ENCODE measurements around the gene GLDC.
"Not testable (repeated sequence)": the region's sequence is repeated elsewhere in the genome, so short reads cannot be mapped to it uniquely, and the experiment has no call there.

Gene GLDC

DNA sequence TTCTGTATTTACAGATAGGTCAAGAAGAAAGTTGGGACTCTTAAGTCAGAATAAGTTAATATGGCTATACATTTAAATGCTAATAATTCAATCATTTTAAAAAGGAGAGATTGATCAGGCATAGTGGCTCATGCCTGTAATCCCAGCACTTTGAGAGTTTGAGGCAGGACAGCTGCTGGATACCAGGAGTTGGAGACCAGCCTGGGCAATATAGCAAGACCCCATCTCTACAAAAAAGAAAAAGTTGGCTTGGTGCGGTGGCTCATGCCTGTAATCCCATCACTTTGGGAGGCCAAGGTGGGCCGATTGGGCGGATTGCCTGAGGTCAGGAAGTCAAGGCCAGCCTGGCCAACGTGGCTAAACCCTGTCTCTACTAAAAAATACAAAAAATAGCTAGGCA is 15.0 kb upstream of the GLDC start:
- DNase-seq, result no peak

DNA sequence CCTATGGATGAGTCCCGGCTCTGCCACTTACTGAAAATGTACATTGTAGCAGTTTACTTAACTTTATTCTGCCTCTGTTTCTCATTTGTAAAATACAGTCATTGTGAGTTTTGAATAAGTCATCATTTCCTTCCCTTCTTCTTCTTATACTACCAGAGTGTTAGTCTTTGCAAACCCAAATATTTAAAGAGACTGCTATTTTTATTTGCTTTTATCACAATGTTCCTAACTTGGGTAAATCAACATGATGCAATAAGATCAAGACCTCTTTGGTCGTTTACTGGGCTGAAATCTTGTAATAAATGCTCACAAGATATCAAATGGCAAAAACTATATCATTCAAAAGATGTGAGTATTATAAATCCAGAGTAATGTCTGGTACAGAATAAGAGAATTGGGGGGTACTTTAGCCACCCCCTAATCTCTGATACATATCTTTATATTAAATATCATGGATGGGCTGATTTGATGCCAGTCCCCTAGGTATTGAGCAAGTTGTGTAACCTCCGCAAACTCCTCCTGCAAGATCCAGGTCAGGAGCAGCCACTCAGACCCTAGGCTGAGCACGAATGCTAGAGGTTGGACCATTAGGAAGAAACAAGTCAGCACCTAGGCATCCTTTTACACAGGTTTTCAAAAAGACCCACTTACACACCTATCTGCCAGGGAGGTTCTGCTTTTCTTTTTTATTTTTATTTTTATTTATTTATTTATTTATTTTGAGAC is 13.3 kb upstream of the GLDC start:
- DNase-seq, result no peak

DNA sequence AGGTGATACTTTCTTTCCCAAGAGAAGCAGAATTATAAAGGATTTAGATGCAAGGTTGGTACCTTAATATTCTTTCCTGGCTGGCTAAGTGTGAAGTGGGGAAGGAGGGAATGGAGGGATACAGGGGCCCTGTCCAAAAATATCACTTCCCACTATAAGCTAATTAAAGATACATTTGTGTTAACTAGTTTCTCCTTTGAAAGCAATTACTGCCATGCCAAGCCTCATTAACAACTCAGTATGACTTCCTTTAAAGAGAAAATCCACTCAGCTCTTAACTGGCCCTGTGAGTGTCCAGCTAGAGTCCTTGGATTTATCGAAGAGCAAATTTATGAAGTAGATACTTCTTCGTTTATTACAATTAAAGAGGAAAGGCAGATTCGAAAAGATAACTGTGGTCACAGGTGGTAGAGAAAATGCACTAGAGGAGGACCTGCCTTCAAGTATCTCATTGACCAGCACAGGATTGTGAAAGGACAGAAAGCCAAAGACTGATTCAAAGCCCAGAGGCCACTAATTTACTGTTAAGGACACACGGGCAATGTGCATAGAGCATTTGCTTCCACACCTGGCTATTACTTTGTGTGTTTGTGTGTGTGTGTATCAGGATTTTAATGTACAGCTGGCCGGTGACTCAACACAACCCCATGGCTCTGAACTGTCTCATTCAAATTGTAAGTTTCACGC is 11.2 kb upstream of the GLDC start:
- no peak for DNase-seq

DNA sequence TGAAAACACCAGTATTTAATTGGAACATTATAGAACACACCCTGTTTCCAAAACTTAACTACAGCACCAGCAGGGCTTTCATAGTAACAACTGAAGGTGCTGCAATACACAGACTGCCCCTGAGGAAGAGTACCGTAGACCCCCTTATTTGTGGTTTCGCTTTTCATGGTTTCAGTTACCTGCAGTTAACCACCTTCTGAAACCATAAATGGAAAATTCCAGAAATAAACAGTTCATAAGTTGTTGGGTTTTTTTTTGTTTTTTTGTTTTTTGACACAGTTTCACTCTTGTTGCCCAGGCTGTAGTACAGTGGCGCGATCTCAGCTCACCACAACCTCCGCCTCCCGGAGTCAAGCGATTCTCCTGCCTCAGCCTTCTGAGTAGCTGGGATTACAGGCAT is 9.5 kb upstream of the GLDC start:
- no peak for DNase-seq

DNA sequence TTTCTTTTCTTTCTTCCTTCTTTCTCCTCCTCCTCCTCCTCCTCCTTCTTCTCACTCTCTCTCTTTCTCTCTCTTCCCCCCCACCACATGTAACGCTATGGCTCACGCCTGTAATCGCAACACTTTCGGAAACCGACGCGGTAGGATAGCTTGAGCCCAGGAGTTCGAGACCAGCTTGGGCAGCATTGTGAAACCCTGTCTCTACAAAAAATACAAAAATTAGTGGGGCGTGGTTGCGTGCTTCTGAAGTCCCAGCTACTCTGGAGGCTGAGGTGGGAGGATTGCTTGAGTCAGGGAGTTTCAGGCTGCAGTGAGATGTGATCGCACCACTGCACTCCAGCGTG is 736 bp upstream of the GLDC start:
- DNase-seq, result no peak

DNA sequence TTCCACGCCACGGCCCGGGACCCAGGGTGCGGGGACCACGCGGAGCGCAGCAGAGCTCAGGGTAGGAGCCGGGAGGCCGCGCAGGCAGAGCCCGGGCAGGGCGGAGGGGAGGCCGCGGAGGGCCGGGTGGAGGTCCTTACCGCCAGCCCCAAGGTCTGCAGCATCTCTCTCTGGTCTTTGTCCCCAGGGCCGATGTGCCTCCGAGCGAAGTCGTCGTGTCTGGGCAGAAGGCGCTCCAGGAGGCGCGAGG is 499 bp downstream of the GLDC start:
- DNase-seq, result not testable (repeated sequence)

DNA sequence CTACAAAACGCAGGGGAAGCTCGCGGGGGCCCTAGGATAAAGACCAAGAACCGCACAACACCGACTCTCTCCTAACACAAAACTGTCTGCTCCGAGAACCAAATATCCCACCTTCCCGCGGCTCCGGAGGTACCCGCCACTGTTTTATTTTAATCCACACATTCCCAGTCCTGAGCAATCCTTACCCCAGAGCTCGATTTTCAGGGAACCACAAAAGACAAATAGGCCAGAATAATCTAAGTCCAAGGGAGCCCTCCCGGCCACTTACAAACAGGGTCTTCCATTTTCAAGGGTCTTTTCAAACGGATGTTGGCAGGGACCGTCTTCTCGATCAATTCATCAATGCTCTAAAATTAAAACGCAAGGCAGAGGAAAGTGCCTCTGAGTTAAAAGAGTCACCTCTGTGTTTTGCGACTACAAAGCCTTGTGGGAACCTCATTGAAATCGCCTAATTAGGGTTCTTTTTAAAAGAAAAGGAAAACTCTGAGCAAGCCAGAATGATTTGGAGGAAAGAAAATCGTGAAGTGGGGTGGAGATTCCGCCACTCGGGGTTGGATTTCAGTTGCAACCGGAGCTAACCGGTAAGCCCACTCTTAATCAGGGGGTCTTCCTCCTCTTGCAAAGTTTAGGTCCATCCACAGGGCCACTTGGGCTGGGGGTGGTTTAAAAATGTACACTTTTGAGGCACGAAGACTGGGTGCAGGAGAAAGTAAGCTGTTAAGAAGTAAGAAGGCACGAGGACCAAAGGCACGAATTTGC is 1.0 kb downstream of the GLDC start:
- no peak for DNase-seq

DNA sequence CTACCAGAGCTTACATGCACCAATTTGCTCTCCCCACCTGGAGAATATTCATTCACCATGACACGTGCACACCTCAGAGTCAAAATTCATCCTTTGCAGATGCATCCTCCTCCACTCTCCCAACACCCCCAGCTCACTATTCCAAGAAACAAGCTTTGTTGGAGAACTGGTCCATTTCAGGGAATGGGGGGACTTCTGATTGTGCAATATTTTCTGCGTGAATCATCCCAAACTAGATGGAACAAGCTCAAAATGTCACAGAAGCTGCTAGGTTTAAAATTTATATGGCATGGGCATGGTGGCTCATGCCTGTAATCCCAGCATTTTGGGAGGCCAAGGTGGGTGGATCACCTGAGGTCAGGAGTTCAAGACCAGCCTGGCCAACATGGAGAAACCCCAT is 3.6 kb downstream of the GLDC start:
- no peak for DNase-seq

DNA sequence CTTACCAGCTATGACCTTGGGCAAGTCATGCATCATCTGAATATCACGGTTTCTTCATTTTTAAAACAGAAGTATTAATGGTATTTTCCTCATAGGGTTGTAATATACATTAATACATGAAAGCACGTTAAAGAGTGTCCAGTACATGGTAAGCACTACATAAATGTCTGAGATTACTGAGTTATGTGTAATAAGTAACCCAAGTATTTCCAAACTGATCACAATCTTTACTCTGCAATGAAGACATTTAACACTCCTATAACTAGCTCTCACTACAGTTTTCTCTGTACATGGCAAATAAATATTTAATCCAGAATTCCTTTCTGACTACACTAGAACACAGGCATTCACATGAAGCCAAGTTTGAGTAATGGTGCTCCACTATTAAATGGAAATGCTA is 4.0 kb downstream of the GLDC start:
- DNase-seq, result no peak

DNA sequence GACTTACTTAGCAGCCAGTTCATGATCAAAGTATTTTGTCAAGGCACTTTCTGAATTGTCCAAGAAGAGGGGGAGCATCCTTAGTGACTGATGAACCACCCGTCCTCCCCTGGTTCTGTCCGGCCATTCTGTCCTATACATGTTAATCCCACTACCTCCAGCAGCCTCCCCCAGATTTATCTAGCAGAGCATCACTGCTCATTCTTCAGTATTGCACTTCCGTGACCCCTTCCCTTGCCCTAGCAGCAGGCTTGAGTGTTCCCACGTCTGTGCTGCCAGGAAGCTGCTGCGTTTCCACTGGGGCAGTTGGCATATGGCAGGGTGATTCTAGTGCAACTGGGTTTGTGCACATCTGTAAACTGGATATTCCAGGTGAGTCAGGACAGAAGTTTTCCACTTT is 4.5 kb downstream of the GLDC start:
- no peak for DNase-seq

DNA sequence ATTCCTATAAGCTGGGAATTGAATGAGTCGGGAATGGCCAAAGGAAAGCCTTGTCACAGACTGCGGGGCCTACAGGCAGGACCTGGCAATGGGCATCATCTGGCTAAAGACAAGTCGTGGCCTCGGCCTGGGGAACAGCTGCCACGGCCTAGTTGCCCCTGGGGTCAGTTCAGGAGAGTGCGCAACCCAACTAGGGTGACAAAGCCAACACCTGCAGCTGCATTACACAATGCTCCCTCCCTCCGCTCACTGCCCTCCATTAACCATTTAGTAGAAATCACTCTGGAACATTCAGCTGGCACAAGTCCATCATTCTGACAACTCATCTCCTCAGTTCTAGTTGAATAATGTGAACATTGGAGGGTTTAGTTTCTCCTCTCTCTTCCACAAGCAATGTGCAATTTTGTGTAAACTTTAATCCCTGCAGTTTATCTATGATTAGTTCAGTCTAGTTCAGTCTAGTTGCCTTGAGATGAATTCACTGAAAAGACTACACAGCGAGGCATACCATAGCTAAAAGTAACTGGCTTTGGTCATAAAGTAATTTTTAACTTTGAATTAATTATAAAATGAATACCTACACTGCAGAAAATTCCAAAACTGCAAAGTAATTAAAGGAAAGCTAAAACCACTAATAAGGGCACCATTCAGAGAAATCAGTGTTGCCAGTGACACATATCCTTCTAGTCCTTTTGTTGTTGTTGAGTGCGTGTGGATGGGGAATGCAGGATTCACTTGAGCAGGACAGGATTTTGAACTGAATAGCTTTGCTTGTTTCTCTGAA is 5.1 kb downstream of the GLDC start:
- no peak for DNase-seq

DNA sequence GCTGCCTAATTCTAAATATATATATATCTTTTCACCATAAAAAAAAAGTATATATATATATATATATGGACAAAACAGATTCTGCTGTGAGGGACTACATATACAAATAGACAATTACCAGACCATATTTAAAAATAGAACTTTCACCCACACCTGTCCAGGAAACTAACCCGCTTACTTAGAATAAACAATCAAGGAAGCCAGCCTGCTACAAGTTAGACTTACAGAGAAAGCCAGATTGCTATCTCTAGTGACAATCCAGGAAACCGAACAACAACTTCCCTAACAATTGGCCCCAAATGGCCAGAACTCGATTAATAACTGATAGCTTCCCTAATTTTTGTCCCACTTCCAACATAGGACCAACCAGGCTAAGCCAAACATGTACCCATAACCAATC is 5.9 kb downstream of the GLDC start:
- no peak for DNase-seq

DNA sequence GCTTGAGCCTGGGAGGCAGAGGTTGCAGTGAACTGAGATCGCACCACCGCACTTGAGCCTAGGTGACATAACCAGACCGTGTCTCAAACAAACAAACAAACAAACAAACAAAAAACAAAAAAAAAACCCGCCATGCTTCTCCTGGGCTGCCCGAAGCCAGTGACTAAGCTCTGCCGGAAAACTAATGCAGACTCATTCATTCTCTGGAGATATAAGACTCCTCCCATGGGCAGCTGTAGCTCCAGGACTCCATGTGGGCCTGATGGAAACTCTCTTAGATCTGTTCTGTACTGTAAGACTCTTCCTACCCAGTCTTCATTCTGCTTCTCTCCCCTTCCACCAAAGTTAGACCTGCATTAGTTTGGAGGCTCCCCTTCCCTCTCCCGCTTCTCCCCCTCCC is 11.1 kb downstream of the GLDC start:
- DNase-seq, result no peak

DNA sequence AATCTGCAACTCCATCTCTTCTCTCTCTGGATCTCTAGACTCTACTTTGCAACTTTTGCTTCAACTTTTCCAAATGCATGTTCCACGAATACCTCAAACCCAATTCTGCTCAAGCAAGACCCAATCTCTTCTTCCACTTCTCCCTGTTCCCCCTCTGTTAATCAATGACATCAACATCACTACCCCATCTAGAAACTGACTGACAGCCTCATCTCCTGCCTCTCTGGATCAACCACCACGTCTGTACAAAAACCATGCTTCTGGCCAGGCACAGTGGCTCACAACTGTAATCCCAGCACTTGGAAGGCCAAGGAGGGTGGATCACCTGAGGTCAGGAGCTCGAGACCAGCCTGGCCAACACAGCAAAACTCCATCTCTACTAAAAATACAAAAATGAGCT is 12.2 kb downstream of the GLDC start:
- no peak for DNase-seq

DNA sequence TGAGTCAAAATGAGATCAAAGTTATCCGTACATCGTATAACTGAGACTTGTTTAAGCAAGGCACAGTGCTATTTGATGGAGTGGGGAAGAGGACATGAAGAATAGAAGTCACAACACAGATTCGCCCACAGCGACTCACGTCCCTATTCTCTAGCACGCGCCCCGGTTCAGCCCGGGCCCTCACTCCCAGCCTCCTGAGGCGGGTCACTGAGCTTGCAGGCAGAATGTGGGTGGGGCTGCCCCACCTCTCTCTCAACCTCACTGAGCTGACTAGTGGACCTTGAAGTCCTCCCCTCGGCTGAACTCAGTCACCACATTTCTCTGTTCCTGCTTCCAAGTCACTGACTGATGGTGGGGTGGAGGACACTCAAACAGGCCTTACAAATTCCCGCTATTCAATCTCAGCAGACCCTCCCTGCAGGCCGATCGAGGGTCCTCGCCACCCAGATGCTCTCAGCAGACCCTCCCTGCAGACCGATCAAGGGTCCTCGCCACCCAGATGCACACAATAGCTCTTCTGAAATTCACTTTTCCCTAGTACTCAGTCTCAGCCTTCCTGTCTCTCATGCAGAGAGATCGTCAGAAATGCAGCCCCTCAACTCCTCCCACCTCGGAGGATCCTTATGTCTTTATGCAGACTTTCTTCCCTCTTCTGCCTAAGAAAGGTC is 12.9 kb downstream of the GLDC start:
- no peak for DNase-seq

DNA sequence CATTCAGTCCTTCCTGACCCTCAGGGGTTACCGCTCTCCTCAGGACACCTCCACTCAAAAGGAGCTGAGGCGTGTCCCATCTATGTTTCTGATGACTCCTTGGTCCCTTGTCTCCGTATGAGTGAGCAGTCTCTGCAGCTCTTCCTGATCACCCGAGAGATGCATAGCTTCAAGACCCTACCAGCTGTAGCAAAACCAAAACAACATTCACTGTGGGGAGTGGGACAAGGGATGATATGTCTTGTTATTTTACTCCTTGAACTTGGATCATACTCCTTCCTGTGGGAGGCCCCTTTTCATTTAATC is 14.4 kb downstream of the GLDC start:
- DNase-seq, result no peak

DNA sequence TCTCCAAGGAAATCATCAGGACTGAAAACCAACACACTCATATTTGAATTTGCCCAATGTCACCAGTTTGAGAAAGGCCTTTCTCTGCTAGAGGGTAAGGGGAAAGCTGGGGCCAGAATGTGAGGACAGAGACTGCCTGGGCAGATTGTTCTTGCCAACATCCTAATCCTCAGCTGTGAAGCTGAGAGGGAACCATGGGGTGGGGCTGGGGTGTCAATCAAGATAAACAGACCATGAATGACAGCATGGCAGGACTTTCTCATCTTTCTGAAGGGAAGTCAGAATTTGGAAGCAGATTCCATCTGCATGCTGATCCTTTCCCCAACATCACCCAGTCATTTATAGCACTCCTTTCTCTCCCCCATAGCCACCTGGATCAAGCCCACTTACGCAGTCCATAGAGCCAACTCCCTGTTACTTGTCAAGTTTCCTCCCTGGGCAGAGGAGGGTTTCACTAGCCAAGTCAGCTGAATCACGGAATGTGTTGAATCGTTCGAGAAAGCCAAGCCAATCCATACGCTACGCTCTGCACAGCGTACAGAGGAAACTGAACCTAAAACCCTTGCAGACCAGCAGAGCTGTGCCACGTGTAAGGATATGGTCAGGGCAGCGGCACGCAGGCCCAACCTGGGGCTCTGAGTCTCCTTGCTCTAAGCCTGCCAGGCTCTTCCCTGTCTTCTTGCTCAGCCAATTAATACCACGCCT is 14.9 kb downstream of the GLDC start:
- DNase-seq, result no peak

DNA sequence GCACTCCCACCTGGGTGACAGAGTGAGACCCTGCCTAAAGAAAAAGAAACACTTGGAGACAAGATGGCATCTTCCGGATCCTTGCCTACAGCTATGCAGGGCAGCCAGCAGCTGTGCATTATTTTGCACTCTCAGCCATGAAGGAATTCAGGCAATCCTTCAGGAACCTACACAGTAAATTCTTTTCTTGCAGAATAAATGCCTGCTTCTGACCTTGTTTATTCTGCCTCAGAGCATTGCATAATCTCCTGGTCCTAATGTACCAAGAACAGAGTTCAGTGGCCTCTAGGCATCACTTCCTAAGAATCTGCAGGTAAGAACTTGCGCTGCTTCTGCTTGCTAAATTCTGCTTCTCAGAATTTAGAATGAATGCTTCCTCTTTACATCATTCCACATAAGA is 16.8 kb downstream of the GLDC start:
- no peak for DNase-seq

DNA sequence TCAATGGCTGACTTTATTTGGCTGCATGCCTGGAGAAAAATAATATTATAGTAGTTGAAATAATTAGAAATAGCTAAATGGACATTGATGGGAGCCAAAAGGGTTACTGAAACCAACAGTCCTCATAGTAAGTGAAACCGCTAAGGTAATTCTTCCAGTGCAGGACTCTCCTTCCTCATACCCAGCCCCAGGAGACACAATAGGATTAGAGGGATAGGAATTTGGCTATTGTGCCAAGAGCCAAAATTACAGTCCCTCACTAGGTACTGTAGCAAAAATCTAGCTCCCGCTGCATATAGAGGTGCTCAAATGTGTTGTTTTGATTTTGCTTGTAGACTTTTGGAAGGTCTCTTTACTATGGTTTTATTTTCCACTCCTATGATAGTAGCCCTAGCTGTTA is 20.2 kb downstream of the GLDC start:
- DNase-seq, result no peak

DNA sequence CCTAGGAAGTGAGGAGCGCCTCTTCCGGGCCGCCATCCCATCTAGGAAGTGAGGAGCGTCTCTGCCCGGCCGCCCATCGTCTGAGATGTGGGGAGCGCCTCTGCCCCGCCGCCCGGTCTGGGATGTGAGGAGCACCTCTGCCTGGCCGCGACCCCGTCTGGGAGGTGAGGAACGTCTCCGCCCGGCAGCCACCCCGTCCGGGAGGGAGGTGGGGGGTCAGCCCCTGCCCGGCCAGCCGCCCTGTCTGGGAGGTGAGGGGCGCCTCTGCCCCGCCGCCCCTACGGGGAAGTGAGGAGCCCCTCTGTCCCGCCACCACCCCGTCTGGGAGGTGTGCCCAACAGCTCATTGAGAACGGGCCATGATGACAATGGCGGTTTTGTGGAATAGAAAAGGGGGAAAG is 22.7 kb downstream of the GLDC start:
- not testable (repeated sequence) for DNase-seq

DNA sequence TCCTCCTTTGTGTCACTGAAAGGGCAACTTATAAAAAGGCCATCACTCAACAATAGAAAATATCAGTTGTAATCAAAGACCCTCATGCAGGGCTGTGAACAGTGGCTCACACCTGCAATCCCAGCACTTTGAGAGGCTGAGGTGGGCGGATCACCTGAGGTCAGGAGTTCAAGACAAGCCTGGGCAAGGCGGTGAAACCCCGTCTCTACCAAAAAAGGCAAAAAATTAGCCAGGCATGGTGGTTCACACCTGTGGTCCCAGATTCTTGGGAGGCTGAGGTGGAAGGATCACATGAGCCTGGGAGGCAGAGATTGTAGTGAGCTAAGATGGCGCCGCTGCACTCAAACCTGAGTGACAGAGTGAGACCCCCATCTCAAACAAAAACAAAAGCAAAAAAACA is 24.7 kb downstream of the GLDC start:
- no peak for DNase-seq

DNA sequence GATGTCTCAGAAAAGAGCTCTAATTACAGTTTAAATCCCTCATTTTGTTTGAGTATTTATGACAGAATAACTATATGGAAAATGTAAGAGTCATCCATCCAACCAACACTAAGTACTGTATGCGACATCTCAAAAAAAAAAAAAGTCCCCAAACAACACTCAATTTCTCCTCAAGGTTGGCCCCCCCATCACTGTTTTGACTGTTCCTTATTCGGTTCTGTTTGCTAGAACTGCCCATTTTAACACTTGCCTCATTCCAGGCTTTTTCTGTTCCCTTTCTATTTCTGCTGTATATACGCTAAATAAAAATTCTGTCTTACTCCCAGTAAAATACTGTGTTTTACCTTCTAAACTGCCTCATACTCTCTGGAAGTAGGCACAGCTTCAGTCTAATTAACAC is 25.2 kb downstream of the GLDC start:
- DNase-seq, result no peak

DNA sequence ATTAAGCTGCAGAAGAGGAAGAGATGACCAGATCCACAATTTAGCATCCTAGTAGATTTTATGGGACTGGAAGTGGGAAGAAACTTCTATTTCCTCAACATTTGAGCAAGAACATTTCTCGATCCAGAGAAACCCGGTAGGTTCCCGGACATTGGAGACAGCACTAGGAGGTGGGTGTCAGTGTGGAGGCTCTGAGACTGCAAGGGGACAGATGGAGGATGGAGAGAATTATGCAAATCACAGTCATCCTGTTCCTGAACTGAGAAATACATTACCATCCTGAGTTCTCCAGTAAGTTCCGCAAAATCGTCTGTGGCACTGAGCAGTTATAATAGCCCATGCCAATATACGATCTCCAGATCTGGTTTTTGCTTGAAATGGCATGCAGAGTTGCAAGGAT is 25.6 kb downstream of the GLDC start:
- no peak for DNase-seq

Data from NCI-H1092 treated with DMSO at 0.1 percent for 48 hours (cell line).